NCI-H1436 treated with DMSO at 0.1 percent for 48 hours (cell line): ENCODE results near the gene TBC1D4.
"Not testable (repeated sequence)": the region's sequence is repeated elsewhere in the genome, so short reads cannot be mapped to it uniquely, and the experiment has no call there.

ENCODE experiments used
- DNase-seq: peaks from one replicate; lab custom pipeline; 2025; lab: John Stamatoyannopoulos, UW

TBC1D4 gene

GRCh38 chr13:75325711-75326110 lies 156.3 kb downstream of the TBC1D4 start:
- DNase-seq = no peak

GRCh38 chr13:75324413-75324940 lies 157.5 kb downstream of the TBC1D4 start:
- no peak for DNase-seq

- no peak for DNase-seq
Observed at GRCh38 chr13:75321084-75321483, 160.9 kb downstream of the TBC1D4 start.

GRCh38 chr13:75319254-75319653 lies 162.7 kb downstream of the TBC1D4 start:
- no peak for DNase-seq

GRCh38 chr13:75318138-75318833 lies 163.7 kb downstream of the TBC1D4 start:
- DNase-seq = no peak

DNA sequence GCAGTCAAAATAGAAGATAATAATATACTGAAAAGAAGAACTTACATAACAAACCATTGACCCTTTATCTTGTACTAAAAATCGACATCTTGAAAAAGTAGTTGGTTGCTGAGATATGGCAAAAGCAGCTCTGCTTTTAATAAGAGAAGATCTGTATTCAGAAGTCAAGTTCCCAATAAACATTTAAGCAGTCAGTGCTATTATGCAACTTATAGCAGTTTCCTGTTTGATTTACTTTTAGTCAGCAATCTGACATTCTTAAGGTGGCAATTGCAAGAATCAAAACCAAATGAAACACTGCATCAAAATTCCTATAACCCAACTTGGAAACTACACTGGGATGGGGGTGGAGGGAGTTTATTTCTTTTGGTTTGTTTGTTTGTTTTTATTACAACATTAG lies 165.5 kb downstream of the TBC1D4 start:
- no peak for DNase-seq

DNA sequence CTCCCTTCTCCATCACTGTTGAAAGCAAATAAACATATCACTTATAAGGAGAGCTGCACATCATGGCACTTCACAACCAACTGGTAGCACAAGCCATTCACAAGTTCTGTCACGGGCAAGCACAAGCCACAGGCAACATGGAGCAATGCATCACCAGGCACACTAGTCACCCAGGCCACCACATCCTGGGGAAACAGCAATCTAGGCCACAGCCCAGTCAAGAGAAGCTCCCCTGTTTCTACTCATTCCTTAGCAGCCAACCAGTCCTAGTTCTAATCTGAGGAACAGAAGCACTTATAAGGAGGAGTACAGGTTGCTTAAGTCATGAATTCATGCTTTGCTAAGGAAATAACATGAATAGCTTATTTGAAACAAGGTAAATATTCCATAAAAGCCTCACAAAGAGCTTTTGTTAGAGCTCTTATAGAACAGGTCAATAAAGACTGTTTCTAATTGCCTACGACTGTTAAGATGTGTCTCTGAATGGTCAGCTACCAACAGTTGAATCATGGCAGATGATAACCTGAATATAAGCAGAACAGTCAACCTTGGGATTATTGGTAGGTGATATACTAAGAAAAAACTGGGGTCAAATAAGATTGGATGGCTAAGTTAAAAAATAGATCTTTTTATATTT lies 169.0 kb downstream of the TBC1D4 start:
- DNase-seq = no peak

DNA sequence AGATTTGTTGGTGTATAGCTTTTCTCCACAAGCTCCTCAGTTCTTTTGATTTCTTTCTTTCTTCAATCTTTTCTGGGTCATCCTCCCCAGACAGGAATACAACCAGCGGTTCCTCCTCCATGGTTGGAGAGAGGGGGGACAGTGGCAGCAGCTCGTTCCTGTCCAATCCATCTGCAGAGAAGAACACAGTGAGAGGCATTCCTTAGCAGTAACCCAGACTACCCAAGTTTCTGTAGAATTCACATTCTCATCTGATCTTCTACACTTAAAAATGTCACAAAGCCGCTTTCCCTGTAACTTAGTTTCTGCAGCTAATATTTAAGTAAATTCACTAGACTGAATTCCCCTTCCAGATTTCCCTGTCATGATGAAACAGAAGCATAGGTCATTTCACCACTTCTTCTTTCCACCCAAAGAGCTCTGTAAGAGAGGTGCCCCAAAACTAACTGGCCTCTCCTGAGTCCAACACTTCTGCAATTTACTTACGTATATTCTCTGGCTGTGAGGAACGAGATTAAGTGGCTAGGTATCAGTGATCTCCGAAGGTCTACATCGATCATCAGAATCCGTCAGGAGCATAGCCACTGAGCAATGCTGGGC lies 171.9 kb downstream of the TBC1D4 start:
- no peak for DNase-seq

DNA sequence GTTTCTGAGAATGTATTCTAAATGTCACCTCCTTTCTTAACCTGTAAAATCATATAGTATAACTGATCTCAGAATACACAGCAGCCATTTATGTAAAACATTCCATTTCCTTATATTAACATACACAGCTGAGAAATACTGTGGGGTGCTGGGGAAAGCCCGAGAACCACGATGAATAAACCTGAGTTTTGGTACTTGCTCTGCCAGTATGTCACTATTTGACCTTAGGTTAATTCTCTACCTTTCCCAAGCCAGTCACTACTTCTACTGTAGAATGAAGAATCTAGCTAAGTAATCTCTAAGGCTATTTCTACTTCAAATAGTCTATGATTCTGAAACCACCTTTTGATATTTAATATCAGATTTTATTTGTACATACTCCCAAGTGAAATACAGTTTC lies 173.7 kb downstream of the TBC1D4 start:
- DNase-seq = no peak

- no peak for DNase-seq
Observed at GRCh38 chr13:75307370-75307949, 174.5 kb downstream of the TBC1D4 start.

DNA sequence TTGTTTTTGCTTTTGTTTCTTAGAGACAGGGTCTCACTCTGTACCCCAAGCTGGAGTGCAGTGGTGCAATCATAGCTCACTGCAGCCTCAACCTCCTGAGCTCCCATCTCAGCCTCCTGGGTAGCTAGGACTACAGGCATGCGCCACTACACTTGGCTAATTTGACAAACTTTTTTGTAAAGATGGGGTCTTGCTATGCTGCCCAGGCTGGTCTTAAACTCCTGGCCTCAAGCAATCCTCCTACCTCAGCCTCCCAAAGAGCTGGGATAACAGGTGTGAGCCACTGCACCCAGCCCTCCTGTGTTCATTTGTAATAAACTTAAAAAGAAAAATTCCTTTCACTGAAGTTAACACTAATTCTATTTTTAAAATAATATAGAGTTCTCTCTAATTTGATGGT lies 175.0 kb downstream of the TBC1D4 start:
- DNase-seq = not testable (repeated sequence)

GRCh38 chr13:75305059-75305458 lies 176.9 kb downstream of the TBC1D4 start:
- no peak for DNase-seq

- DNase-seq = no peak
Observed at GRCh38 chr13:75303263-75303662, 178.7 kb downstream of the TBC1D4 start.

GRCh38 chr13:75302071-75302698 lies 179.8 kb downstream of the TBC1D4 start:
- no peak for DNase-seq

DNA sequence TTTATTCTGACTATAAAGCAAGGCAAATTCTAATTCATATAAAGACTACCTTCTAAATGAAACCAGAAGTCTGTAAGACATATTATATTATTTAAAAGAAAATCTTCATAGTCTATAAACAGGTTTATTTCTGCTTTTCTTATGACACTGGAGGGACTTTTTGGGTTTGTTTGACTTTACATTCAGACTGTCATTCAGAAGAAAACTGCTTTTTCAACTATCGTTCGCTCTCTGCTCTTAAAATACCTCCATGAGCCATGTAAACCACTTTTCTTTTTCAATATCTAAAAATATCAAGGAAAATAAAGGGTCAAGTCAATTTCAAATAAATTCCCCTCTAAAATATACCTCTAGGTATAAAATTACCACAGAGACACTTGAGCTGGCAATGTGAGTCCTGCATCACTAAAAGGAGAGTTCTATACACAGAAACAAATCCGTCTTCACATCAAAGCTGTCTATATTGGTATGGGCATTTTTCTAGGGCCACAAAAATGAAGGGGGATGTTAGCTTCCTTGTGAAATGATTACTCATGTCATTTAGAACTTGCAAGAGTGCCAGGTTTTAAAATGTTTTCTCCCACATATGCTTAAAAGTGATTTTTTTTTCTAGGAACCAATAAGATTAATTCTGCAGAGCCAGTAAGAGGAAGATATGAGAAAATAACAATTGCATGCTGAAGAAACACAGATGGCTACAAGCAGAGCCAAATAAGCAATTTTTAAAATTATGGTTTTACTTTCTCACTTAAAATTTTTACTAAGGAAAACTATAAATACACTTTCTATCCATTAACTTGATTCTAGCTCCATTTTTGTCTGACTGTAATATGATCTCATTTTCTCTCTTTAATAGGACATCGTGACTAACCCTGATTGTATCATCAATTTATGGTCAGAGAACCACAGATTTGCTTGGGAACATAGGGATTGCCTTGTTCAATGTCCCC lies 181.8 kb downstream of the TBC1D4 start:
- no peak for DNase-seq

DNA sequence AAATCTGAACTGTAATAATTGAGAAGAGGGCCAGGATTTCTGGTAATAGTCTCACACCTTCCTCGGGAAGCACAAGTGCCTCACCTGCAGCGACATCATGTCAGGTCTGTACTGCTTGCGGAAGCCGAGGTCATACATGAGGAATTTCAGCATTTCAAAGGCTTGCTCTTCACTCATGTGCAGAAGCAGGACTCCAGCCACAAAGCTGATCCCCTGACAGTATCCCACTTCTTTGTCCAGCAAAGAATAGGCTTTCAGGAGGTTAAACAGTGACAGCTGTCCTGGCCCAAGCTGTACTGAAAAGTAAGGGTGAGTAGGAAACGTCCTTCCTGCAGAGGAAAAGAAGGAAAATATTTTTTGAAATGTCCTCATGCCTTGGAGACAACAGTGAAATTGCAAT lies 182.7 kb downstream of the TBC1D4 start:
- DNase-seq = no peak

- no peak for DNase-seq
Observed at GRCh38 chr13:75296641-75297040, 185.3 kb downstream of the TBC1D4 start.

GRCh38 chr13:75295201-75295600 lies 186.8 kb downstream of the TBC1D4 start:
- DNase-seq = no peak

DNA sequence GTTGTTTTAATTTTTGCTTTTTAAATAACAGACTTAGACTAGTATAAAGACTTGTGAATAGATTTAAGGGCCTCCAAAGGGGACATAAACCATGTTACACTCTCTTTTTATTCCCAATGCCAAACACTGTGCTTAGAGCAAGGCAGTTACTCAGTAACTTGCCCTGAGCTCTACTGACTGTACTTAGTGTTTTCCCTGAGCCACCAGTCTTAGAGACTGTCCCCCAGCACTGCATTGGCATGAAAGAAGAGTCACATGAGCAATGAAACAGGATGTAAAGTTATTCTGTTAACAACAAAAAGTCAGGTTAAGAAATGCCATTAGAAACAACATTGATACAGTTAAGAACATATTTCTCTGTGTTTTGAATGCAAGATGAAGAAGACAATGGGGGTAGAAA lies 187.9 kb downstream of the TBC1D4 start:
- no peak for DNase-seq

- no peak for DNase-seq
Observed at GRCh38 chr13:75285310-75285709, 196.7 kb downstream of the TBC1D4 start.

GRCh38 chr13:75279834-75280369 lies 202.1 kb downstream of the TBC1D4 start:
- DNase-seq = no peak
